ENCODE results near the gene AP1B1. TPM values are rescaled to one million over a fixed set of nuclear protein-coding genes. Genes with fewer than 3 reads are reported as not detected.
"Not testable (repeated sequence)": the region's sequence is repeated elsewhere in the genome, so short reads cannot be mapped to it uniquely, and the experiment has no call there.

The AP1B1 gene
- total RNA-seq, 1 donor from 2014 or later, result 28.0 TPM

DNA sequence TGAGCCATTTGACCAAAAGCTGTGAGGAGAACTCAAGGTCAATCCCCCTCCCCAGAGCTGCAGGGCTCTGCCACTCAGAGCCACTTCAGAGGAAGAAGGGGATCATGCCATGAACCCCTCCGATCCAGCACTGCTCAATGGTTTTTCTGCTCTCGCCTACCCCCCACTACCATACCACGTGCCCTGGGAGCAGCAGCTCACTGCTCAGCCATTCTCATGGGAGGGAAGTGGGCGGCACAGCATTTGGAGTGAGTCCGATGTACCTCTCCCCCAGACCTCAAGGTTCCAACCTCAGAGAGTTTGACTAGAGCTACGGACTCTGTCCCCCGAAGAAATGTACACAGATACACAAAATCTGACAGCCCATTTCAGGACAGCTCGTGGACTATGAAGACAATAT, 34.5 kb downstream of the AP1B1 start:
- no peak for DNase-seq (ENCODE audit: low spot score)
- intact Hi-C loops (cut with DNase I), result no loop called here

DNA sequence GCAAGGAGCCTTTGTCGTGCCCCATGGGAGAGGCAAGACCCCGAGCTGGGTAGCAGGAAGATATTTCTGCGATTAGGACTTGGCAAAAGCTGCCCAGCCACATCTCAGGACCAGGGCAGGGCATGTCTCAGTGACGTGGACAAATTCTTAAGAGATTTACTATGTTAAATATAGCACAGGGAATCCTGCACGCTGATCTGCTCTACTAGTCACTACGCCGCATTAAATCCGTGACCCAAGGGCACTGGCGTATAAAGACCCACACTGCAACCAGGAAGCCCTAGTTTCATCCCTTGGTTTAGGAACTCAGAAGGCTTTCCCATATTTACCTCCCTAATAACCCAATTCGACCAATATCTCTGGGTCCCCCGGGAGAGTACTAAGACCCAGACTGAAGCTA, 35.1 kb downstream of the AP1B1 start:
- intact Hi-C loops (cut with DNase I), result no loop called here
- DNase-seq (ENCODE audit: low spot score), result no peak

DNA sequence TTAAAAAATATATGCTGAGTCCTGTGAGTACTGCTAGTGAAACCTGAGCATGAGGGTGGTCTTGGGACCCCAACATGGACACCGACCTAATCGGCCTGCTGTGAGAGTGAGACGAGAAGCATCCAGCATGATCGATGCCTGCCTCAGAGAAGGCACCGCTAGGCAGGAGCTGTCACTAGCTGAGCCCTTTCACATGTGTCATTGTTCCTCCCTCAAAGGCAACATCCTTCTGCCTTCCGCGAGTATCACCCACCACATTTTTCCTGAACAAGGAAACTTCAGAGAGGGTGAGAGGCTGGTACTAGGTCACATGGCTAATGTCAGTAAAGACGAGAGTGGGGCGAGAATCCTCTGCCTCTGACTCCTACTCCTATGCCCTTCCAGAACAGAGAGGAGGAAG, 35.6 kb downstream of the AP1B1 start:
- DNase-seq (ENCODE audit: low spot score), result no peak
- intact Hi-C loops (cut with DNase I), result no loop called here

DNA sequence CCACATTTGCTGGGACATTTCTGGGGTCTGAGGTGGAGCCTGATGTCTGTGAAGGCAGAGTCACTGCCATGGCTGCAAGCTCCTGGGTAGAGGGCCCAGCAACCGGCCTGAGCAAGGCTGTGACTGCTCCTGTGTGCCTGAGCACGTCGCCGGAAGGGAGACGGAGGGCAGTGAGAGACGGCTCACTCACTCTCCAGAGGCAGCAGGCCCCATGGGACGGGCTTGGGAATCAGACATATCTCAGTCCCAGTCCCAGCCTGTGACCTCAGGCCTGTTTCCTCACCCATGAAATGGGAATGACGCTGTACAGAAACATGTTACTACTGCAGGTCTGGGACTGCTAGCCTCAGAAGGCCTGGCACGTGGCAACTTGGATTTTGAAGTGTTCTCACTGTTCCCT, 36.5 kb downstream of the AP1B1 start:
- intact Hi-C loops (cut with DNase I), result no loop called here
- no peak for DNase-seq (ENCODE audit: low spot score)

DNA sequence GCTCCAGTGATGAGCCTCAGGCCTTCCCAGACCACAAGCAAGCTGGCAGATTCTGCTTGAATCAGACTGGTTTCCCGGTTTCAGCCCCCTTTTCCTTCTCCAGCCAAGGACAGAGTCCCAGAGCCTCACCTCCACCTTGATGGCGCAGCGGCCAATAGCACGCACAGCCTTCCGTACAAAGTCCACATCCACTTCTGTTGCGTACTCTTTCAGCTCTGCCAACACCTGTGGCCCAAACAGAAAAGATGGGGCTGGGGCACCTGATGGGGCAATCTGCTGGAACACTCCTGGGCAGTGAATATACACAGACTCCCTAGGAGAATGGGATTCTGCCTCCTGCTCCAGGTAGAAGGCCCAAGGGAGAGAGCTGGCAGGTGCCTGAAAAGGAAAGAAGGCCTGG, 37.3 kb downstream of the AP1B1 start:
- intact Hi-C loops (cut with DNase I), result no loop called here
- no peak for DNase-seq (ENCODE audit: low spot score)

DNA sequence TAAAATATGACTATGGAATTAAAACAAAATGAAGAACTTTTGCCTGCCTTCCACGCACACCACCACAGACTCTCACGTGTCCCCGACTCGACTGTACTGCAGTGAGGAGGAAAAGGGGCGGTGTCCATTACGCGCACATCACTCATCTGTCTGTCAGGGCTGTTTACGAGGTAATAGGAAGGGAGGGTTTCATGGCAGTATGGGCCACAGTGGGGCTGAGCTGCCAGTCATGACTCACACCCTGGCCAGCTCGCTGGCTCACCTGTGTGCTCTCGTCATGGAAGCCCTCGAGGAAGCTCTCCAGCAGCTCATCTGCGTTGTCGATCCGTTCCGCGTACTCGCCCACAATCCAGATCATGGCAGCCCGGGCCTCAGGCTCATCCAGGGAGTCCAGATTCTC, 39.4 kb downstream of the AP1B1 start:
- DNase-seq (ENCODE audit: low spot score), result no peak
- intact Hi-C loops (cut with DNase I), result no loop called here

DNA sequence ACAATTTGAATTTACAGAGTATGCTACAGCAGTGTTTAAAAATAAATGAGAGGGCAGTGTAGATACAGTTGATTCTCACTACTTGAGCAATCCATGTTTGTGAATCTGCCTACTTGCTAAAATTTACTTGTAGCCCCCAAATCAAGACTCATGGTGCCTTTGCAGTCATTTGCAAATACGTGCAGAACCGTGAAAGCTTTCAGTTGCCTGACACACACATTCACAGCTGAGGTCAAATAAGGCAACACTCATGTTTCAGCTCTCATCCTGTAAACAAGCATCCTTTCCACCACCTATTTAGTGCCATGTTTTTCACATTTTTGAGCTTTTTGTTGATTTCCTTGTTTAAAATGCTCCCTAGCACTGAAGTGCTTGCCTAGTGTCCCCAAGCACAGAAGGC, 40.3 kb downstream of the AP1B1 start:
- intact Hi-C loops (cut with DNase I), result no loop called here
- DNase-seq (ENCODE audit: low spot score), result no peak

DNA sequence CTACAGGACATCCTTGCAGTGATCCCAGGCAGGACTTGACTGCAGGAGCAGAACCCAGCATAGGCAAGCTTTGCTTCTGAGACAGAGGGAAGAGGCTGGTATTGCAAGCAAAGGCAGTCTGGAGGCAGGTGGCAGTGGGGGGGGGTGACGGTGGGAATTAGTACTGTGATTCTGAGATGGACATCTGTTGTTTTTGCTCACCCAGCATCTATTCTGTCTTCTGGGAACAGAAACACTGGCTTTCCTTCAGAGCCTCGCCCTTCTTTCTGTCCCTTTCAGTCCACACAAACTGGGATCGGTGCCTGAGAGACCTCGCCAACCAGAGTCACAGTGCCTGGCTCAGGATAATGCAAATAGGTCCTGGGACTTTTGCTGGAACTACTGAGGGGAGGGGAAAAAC, 41.7 kb downstream of the AP1B1 start:
- intact Hi-C loops (cut with DNase I), result no loop called here
- no peak for DNase-seq (ENCODE audit: low spot score)

DNA sequence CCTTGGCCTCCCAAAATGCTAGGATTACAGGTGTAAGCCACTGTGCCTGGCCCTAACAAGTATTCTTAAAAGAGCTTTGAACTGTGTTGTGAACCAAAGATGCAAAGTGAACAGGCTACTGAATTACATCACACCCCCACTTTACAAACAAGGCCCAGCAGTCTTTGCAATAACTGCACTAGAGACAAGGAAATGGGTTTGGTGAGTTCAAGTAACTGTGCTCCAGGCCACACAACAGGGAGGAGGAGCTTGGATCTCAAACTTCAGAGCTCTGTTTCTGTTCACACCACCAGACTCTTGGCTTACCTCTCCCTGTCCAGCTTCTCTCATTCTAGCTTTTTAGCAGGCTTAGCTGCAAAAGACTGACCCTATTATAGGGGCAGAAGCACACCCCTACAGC, 42.4 kb downstream of the AP1B1 start:
- intact Hi-C loops (cut with DNase I), result no loop called here
- DNase-seq (ENCODE audit: low spot score), result no peak

DNA sequence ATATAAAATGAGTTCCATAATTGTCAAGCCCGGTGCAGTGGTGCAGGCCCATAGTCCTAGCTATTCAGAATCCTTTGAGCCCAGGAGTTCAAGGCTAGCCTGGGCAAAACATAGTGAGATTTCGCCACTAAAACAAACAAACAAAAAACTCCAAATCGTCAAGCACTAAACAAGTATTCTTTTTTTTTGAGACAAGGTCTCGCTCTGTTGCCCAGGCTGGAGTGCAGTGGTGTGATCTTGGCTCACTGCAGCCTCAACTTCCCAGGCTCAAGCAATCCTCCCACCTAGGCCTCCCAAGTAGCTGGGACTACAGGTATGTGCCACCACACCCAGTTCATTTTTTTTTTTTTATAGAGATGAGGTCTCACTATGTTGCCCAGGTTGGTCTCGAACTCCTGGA, 43.5 kb downstream of the AP1B1 start:
- DNase-seq (ENCODE audit: low spot score); intact Hi-C loops (cut with DNase I): not testable (repeated sequence)

DNA sequence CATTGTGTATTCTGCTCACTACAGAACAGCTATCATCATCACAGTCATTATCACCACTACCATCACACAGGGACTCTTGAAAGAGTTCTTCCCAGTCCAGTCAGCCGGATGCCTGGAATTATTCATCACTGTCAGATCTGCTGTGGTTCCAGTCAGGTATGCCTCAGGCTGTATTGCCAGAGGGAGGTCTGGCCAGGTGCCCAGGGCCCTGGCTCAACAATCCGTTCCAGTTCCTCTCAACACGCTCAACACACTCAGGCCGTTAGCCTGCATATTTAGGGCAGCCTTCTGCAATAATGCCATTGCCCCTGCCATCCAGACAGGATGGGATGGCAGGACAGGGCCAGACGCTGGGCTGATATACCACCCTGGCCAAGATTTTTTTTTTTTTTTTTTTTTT, 44.2 kb downstream of the AP1B1 start:
- no peak for DNase-seq (ENCODE audit: low spot score)
- intact Hi-C loops (cut with DNase I), result no loop called here

DNA sequence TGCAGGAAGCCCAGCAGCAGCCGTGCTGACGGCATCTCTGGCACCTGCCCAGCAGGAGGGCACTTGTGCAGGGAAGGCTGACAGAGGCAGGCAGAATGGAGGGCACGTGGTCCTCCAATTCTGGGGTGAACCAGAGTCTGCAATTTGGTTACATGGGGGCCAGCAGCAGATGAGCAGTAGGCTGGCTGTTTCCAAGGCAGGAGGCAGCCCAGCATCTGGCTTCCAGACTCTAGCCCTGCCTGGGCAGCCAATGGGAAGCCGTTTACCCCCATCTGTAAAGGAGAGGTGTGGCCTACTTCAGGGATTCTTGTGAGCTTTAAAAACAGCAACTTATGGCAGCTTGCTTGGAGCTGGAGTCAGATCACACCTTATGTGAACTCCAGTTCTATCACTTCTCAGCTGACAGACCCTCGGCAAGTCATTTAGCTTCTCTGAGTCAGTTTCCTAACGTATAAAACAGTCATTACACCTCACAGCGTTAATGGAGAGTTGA, 45.0 kb downstream of the AP1B1 start:
- intact Hi-C loops (cut with DNase I), result no loop called here
- DNase-seq (ENCODE audit: low spot score), result peak; percentile 82

DNA sequence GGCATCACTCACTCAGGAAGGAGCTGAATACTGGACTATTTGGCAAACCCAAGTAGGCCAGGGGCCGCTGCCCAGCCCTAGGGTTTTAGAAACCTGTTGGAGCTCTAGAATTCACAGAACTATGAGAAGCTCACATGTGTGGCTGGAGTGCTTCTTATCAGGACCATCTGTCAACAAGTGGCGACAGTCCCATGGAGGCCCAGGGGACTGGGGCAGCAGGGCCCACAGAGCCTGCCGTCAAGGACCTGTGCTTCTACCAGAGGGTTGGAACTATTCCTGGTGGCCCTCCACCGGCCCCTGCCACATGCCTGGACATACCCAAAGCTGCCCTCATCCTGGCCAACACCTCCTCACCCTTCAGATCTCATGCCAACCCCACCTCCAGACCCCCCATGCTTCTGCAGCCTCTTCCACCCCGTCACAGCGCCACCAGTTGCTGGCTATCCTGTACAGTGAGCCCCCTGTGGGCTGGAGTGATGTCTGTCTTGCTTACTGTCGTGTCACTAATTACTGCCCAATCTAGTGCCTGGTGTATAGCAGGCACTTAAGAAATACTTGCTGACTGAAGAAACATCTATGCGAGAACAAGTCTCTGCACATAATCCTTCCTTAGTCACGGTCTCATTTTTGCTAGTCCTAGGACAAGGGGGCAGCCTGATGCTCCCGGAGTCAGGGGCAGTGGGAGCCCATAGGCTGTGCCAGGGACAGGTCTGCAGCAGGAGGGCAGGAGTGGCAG, 45.6 kb downstream of the AP1B1 start:
- intact Hi-C loops (cut with DNase I), result no loop called here
- no peak for DNase-seq (ENCODE audit: low spot score)

DNA sequence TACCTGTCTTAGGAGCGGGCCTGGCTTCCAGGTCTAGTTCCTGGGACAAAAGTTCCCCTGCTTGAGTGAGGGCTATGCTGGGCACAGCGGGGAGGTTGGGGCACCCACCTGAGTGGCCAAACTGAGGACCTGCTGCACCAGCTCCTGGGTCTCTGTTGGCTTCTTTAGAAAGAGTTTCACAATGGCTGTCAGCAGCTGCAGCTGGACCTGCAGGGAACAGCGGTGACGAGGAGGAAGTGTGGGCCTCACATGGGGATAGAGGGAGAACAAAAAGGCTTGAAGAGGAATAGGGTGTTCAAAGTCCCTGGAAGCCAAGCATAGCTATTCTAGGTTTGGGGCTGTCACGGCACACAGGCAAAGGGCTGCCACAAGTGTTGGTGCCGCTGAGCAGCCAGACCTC, 46.2 kb downstream of the AP1B1 start:
- DNase-seq (ENCODE audit: low spot score), result no peak
- intact Hi-C loops (cut with DNase I), result no loop called here

DNA sequence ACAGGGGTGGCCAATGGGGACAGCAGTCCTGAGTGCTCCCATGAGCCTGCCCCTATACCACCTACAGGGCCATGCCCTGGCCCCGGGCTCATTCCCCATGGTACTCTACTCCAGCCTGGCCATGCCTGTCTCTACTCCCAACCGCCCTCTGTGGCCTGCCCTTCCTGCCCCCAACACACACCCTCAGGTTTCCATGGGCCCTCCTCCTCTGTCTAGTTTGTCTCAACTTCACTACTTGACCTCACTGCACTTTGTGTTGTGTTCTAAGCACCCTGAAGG, 46.6 kb downstream of the AP1B1 start:
- intact Hi-C loops (cut with DNase I), result no loop called here
- DNase-seq (ENCODE audit: low spot score), result no peak

DNA sequence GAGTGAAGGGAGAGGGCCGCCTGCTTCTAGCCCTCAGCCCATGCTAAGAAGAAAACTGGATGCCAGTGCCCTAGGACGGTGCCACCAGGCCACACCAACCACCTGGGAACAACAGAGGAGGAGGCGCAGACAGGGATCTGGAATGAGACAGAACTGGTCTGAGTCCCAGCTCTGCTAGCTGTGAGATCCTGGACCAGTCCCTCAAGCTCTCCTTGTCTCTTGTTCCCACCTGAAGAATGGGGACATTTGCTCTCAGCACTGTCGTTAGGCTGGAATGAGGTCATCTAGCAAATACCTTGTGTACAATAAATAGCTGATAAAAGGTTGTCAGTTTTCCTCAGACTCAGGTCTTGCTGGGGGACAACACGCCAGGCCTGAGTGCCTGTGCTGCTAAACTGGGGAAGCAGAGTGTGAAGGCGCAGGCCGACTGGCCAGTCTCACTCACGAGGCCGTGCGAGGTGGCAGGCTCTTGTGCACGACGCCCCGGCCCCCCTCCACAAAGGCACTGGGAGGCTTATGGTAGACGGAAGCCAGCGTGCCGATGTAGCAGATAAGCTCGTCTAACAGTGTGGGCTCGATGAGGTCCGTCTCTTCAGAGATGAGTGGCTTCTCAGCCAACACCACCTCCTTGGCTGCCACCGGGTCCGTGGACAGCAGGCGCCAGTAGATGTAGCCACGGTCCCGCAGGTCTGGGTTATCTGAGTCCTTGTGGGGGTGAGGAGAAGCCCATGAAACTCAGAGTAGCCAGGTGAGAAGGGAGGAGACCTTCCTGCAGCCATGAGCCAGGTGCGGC, 47.1 kb downstream of the AP1B1 start:
- no peak for DNase-seq (ENCODE audit: low spot score)
- intact Hi-C loops (cut with DNase I), result no loop called here

DNA sequence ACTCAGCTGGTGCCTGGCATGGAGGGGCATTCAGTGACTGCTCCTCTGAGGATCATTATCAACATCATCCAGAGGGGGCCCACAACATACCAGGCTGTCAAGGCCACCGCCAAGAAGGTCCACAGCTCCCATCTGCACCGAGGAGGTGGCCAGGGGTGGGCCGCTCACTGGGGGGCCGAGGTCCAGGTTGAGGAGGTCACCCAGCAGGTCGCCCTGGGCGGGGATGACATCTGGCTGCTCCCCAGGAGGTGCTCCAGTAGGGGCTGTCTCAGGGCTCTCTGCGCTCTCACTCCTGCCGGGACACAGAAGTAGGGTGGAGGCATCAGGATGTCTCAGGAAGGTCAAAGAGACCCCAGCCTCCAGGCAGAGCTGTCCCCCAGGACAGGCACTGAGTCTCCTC, 47.8 kb downstream of the AP1B1 start:
- intact Hi-C loops (cut with DNase I), result no loop called here
- no peak for DNase-seq (ENCODE audit: low spot score)

DNA sequence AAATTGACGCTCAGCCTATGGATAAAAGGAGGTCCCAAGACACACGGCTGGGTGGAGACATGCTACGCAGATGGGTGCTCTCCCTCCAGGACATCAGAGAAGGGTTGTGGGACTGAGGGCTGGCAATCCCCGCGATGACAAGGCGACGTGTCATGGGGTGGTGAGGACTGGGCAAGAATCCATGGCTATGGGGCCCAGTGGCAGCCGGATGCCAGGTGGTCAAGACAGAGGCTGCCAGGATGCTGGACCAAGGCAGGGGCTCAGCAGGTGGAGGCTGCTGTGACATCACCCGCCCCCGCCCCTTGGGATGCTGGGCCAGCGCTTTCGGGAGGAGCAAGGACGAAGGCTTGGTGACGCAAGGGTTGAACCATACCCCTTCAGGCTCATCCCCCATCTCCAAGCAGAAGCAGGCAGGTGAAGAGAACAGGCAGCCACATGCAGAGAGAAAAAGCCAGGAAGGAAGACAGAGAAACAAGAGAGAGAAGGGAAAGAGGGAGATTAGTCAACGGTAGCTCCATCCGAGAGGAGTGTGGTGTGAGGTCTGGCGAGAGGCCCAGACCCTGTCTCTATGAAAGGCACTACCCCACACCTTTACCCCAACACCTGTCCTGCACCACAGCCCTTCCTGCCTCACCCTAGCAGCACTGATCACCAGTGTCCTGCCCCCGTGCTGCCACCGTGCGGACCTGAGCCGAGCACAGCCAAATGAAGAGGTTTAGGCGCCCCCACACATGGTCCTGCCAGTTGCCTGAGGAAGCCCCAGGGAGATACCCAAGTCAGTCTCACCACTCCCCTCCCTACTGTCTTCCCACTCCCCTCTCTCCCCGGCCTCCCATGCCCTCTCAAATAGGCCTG, 48.8 kb downstream of the AP1B1 start:
- intact Hi-C loops (cut with DNase I), result no loop called here
- no peak for DNase-seq (ENCODE audit: low spot score)

DNA sequence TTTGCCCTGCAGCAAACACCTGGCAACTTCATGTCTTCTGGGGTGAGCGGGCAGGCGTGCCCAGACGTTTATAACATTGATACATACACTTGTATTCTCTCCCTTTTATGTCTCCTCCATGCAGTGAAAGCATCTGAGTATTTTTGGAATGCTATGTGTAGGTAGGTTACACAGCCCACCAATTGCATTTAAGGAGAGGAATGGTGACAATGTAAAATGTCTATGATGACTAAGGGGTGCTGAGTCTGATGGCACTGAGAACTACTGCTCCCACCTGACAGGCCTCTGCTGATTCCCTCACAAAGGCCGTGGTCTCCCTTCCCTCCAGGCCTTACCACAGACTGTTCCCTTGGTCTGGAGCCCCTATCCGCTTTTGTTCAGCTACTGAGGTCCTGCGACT, 50.0 kb downstream of the AP1B1 start:
- DNase-seq (ENCODE audit: low spot score), result no peak
- intact Hi-C loops (cut with DNase I), result no loop called here

DNA sequence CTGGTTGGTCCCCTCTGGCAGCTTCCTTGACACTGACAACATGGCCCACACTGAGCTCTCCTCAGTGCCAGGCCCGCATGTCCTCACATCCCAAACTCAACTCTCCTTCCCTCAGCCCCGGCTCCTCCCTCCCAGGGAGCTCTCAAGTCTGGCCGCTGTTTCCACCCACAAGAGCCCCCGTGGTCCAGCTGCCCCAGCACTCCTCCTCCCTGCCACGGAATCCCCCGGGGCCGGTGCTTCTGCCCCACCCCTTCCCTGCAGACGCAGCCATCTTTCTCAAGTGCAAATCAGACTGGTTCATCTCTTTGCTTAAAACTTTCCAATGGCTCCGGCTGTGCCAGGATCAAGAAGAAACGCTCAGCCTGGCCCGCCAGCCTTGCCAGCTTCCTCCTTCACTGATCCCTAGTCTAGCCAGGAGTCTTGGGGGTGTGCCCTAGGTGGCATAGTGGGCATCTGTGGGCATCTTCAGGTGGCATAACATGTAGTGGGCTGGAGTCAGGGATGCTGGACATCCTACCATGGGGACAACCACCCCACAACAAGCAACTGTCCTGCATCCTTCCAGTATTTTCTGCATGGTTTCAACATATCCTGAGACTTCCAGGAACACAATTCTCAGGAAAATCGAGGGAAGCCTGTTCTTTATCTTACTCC, 50.6 kb downstream of the AP1B1 start:
- DNase-seq (ENCODE audit: low spot score), result no peak
- intact Hi-C loops (cut with DNase I), result no loop called here

Data from cardiac septum (tissue), 1 donor.